ENCODE results near the gene NAT14. TPM values are rescaled to one million over a fixed set of nuclear protein-coding genes. Genes with fewer than 3 reads are reported as not detected.

Gene NAT14
- total RNA-seq, 1 donor from 2014 or later = 33.1 TPM

GRCh38 chr19:55474269-55475265, 10.4 kb upstream of the NAT14 start:
- H3K36me3 Mint-ChIP-seq (ENCODE audit: low read depth) = no peaks in the 10 kb centered on the region
- DNase-seq (ENCODE audit: low spot score) = peak; percentile 68
- H3K27me3 Mint-ChIP-seq (ENCODE audit: low read depth) = no peaks in the 10 kb centered on the region
- no peak for TF ChIP-seq CTCF (IDR thresholded peaks at IDR 0.05)
- H3K4me3 Mint-ChIP-seq (ENCODE audit: unreplicated experiment) = no peak overlapping the region
- peaks cover 41% of the 10 kb centered on the region for H3K4me1 Mint-ChIP-seq (ENCODE audit: low read depth)
- H3K9me3 Mint-ChIP-seq (ENCODE audit: low read depth) = no peaks in the 10 kb centered on the region
- peak overlapping the region; percentile 96 for H3K27ac Mint-ChIP-seq (ENCODE audit: unreplicated experiment)

GRCh38 chr19:55476100-55476775, 8.8 kb upstream of the NAT14 start, which contains the start of gene ZNF628:
ZNF628 (plus strand) TSS chr19:55476617; CDS start chr19:55479911, 3,294 bp downstream.
- no peaks in the 10 kb centered on the region for H3K9me3 Mint-ChIP-seq (ENCODE audit: low read depth)
- H3K27me3 Mint-ChIP-seq (ENCODE audit: low read depth) = no peaks in the 10 kb centered on the region
- no peak for TF ChIP-seq CTCF (IDR thresholded peaks at IDR 0.05)
- peak within 1 kb of the TSS; percentile 94 for H3K4me3 Mint-ChIP-seq (ENCODE audit: unreplicated experiment)
- peak; percentile 99 for DNase-seq (ENCODE audit: low spot score)
- H3K4me1 Mint-ChIP-seq (ENCODE audit: low read depth) = peaks cover 41% of the 10 kb centered on the region
- peak within 1 kb of the TSS; percentile 96 for H3K27ac Mint-ChIP-seq (ENCODE audit: unreplicated experiment)
- H3K36me3 Mint-ChIP-seq (ENCODE audit: low read depth) = no peaks in the 10 kb centered on the region

GRCh38 chr19:55477905-55478304, 7.1 kb upstream of the NAT14 start:
- H3K36me3 Mint-ChIP-seq (ENCODE audit: low read depth) = no peaks in the 10 kb centered on the region
- peaks cover 41% of the 10 kb centered on the region for H3K4me1 Mint-ChIP-seq (ENCODE audit: low read depth)
- no peak for TF ChIP-seq CTCF (IDR thresholded peaks at IDR 0.05)
- peak overlapping the region; percentile 94 for H3K4me3 Mint-ChIP-seq (ENCODE audit: unreplicated experiment)
- peak overlapping the region; percentile 67 for H3K27ac Mint-ChIP-seq (ENCODE audit: unreplicated experiment)
- H3K27me3 Mint-ChIP-seq (ENCODE audit: low read depth) = no peaks in the 10 kb centered on the region
- peak; percentile 70 for DNase-seq (ENCODE audit: low spot score)
- no peaks in the 10 kb centered on the region for H3K9me3 Mint-ChIP-seq (ENCODE audit: low read depth)

- peaks cover 41% of the 10 kb centered on the region for H3K4me1 Mint-ChIP-seq (ENCODE audit: low read depth)
- H3K4me3 Mint-ChIP-seq (ENCODE audit: unreplicated experiment) = peak overlapping the region; percentile 94
- no peaks in the 10 kb centered on the region for H3K9me3 Mint-ChIP-seq (ENCODE audit: low read depth)
- H3K27me3 Mint-ChIP-seq (ENCODE audit: low read depth) = no peaks in the 10 kb centered on the region
- DNase-seq (ENCODE audit: low spot score) = peak; percentile 86
- peak overlapping the region; percentile 23 for H3K27ac Mint-ChIP-seq (ENCODE audit: unreplicated experiment)
- H3K36me3 Mint-ChIP-seq (ENCODE audit: low read depth) = no peaks in the 10 kb centered on the region
- no peak for TF ChIP-seq CTCF (IDR thresholded peaks at IDR 0.05)
Observed at GRCh38 chr19:55478364-55478763, 6.6 kb upstream of the NAT14 start.

- H3K4me3 Mint-ChIP-seq (ENCODE audit: unreplicated experiment) = no peak overlapping the region
- H3K9me3 Mint-ChIP-seq (ENCODE audit: low read depth) = no peaks in the 10 kb centered on the region
- DNase-seq (ENCODE audit: low spot score) = peak; percentile 87
- no peaks in the 10 kb centered on the region for H3K36me3 Mint-ChIP-seq (ENCODE audit: low read depth)
- no peak overlapping the region for H3K27ac Mint-ChIP-seq (ENCODE audit: unreplicated experiment)
- peaks cover 41% of the 10 kb centered on the region for H3K4me1 Mint-ChIP-seq (ENCODE audit: low read depth)
- H3K27me3 Mint-ChIP-seq (ENCODE audit: low read depth) = no peaks in the 10 kb centered on the region
- no peak for TF ChIP-seq CTCF (IDR thresholded peaks at IDR 0.05)
Observed at GRCh38 chr19:55479045-55479444, 5.9 kb upstream of the NAT14 start.
